NT2/D1 (cell line): ENCODE data around the gene GDF10.

Experiments
- DNase-seq: peaks from one replicate; pipeline ENCODE4 v3.0.0-alpha.2; 2011; ENCODE audit warnings: low read depth, low spot score
- H3K27me3 ChIP-seq: 2 replicates; pipeline ENCODE4 v1.6.0; 2011; ENCODE audit warnings: mild to moderate bottlenecking; ENCODE audit not compliant: insufficient read length, insufficient read depth
- H3K36me3 ChIP-seq: 2 replicates; pipeline ENCODE4 v1.6.1; 2011; ENCODE audit warnings: mild to moderate bottlenecking, low read length, mixed read lengths; ENCODE audit not compliant: insufficient read depth, insufficient read length
- H3K4me1 ChIP-seq: 2 replicates; pipeline ENCODE4 v1.5.1; 2011; ENCODE audit not compliant: insufficient read depth, insufficient read length
- H3K4me3 ChIP-seq: 2 replicates; pipeline ENCODE4 v1.5.1; 2011; ENCODE audit warnings: low read depth; ENCODE audit not compliant: insufficient read length
- H3K9ac ChIP-seq: 2 replicates; pipeline ENCODE4 v1.6.0; 2011; ENCODE audit warnings: low read depth; ENCODE audit not compliant: insufficient read length
- H3K9me3 ChIP-seq: 2 replicates; pipeline ENCODE4 v1.5.1; 2011; ENCODE audit warnings: mild to moderate bottlenecking, low read length; ENCODE audit not compliant: insufficient read depth
- SUZ12 ChIP-seq: IDR thresholded peaks from 2 replicates; pipeline ENCODE4 v1.6.1; 2011; ENCODE audit not compliant: insufficient read length, insufficient read depth; ENCODE audit errors: extremely low read depth
- YY1 ChIP-seq: IDR thresholded peaks from 2 replicates; pipeline ENCODE4 v1.6.1; 2011; ENCODE audit not compliant: insufficient read length, insufficient read depth
- ZNF274 ChIP-seq: IDR thresholded peaks from 2 replicates; pipeline ENCODE4 v1.6.1; 2011; ENCODE audit warnings: mild to moderate bottlenecking, low read depth, low read length

Gene GDF10

DNA sequence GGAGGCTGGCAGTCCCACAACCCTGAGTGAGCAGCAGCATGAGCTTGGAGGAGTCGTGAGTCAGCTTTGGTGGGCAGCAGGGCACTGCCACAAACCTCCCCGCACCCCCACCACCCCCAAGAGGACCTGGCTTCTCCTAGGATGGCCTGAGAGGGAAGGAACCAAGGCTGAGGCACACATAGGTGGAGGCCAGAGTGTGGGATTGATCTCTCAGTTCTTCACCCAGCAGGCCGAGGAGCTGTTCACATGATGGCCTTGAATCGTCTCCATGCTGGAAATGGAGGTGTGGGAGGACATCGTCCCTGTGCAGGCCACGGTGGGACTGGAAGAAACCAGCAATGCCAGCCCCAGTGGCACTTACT lies 17.4 kb upstream of the GDF10 start:
- DNase-seq, result no peak
- Histone ChIP-seq H3K27me3 (no peaks in the 10 kb centered on the region), H3K9ac (no peak overlapping the region), H3K36me3 (no peaks in the 10 kb centered on the region), H3K4me3 (no peak overlapping the region), H3K9me3 (no peaks in the 10 kb centered on the region), H3K4me1 (peaks cover 5% of the 10 kb centered on the region)
- TF ChIP-seq ZNF274, result no peak
- no peak for TF ChIP-seq YY1
- TF ChIP-seq SUZ12, result no peak

GRCh38 chr10:47283101-47283630 lies 16.8 kb upstream of the GDF10 start:
- Histone ChIP-seq H3K36me3 (no peaks in the 10 kb centered on the region), H3K4me3 (no peak overlapping the region), H3K9ac (no peak overlapping the region), H3K4me1 (peaks cover 5% of the 10 kb centered on the region), H3K9me3 (no peaks in the 10 kb centered on the region), H3K27me3 (no peaks in the 10 kb centered on the region)
- no peak for DNase-seq
- TF ChIP-seq SUZ12, result no peak

- H3K4me1 ChIP-seq, result no peaks in the 10 kb centered on the region
- no peak overlapping the region for H3K4me3 ChIP-seq
- H3K9me3 ChIP-seq, result no peaks in the 10 kb centered on the region
- H3K9ac ChIP-seq, result no peak overlapping the region
- no peak for DNase-seq
- no peaks in the 10 kb centered on the region for H3K36me3 ChIP-seq
- no peak for TF ChIP-seq YY1
- no peak for TF ChIP-seq SUZ12
- TF ChIP-seq ZNF274, result no peak
- H3K27me3 ChIP-seq, result no peaks in the 10 kb centered on the region
Measured at GRCh38 chr10:47283848-47284247, 16.1 kb upstream of the GDF10 start.

DNA sequence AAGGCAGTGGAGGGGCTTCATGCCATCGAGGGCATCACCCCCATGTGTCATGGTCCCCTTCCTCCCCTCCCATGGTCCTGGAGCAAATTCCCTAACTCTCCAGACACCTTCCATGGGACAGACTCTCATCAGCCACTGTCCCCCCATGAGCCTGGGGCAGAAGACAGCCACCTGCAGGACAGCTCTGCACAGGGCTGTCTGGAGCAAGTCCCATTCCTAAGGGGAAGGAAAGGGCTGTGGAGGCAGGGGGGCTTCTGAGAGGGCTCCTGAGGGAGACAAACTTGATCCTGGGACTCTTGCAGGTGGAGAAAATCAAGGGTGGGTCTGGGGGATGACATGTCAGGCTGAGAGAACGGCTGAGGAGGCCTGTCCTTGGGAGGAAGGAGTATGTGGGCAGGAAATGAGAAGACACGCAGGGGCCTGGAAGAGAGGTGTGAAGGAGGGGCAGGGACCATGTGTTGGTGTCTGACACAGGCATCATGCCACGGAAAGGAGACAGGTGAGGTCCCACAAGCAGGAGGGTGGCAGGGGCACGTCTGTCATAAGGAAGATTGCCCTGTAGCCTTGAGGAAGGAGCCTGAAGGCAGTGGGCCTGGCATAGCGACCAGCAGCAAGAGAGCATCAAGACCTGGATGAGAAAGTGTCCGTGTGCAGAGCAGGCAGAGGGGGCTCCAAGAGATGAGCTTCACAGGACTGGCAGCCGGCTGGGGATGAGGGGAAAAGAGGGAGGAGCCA lies 14.4 kb upstream of the GDF10 start:
- Histone ChIP-seq H3K9ac (no peak overlapping the region), H3K4me3 (no peak overlapping the region), H3K36me3 (no peaks in the 10 kb centered on the region), H3K9me3 (no peaks in the 10 kb centered on the region), H3K4me1 (no peaks in the 10 kb centered on the region), H3K27me3 (no peaks in the 10 kb centered on the region)
- no peak for TF ChIP-seq YY1
- TF ChIP-seq SUZ12, result no peak
- no peak for TF ChIP-seq ZNF274
- DNase-seq, result no peak

- no peaks in the 10 kb centered on the region for H3K4me1 ChIP-seq
- no peak for DNase-seq
- no peak for TF ChIP-seq ZNF274
- TF ChIP-seq SUZ12, result no peak
- no peak for TF ChIP-seq YY1
- no peaks in the 10 kb centered on the region for H3K27me3 ChIP-seq
- H3K36me3 ChIP-seq, result no peaks in the 10 kb centered on the region
- H3K9ac ChIP-seq, result no peak overlapping the region
- H3K9me3 ChIP-seq, result no peaks in the 10 kb centered on the region
- no peak overlapping the region for H3K4me3 ChIP-seq
Measured at GRCh38 chr10:47286116-47286505, 13.9 kb upstream of the GDF10 start.

- Histone ChIP-seq H3K9me3 (no peaks in the 10 kb centered on the region), H3K4me3 (no peak overlapping the region), H3K36me3 (no peaks in the 10 kb centered on the region), H3K4me1 (no peaks in the 10 kb centered on the region), H3K27me3 (no peaks in the 10 kb centered on the region), H3K9ac (no peak overlapping the region)
- TF ChIP-seq YY1 (no peak), SUZ12 (no peak), ZNF274 (no peak)
- DNase-seq, result no peak
Measured at GRCh38 chr10:47286591-47287315, 13.2 kb upstream of the GDF10 start.

GRCh38 chr10:47287365-47287802 lies 12.6 kb upstream of the GDF10 start:
- no peaks in the 10 kb centered on the region for H3K36me3 ChIP-seq
- H3K9me3 ChIP-seq, result no peaks in the 10 kb centered on the region
- TF ChIP-seq SUZ12 (no peak), ZNF274 (no peak), YY1 (no peak)
- H3K27me3 ChIP-seq, result no peaks in the 10 kb centered on the region
- H3K4me3 ChIP-seq, result no peak overlapping the region
- no peak for DNase-seq
- H3K9ac ChIP-seq, result no peak overlapping the region
- no peaks in the 10 kb centered on the region for H3K4me1 ChIP-seq
